IPS-20b (cell line): ENCODE results near the gene RNF208.

Experiments
- H3K27ac ChIP-seq: one replicate; pipeline ENCODE4 v1.5.1; 2013; ENCODE audit warnings: low read length
- H3K27me3 ChIP-seq: 2 replicates; pipeline ENCODE4 v1.6.1; 2013; ENCODE audit warnings: mild to moderate bottlenecking, low read length, inconsistent platforms; ENCODE audit not compliant: insufficient read depth
- H3K36me3 ChIP-seq: 2 replicates; pipeline ENCODE4 v1.6.1; 2013; ENCODE audit warnings: low read depth, mild to moderate bottlenecking, inconsistent platforms, low read length, moderate library complexity; ENCODE audit not compliant: insufficient read depth
- H3K4me1 ChIP-seq: 2 replicates; pipeline ENCODE4 v1.6.1; 2013; ENCODE audit warnings: mild to moderate bottlenecking, control low read depth, inconsistent platforms, low read length, moderate library complexity; ENCODE audit not compliant: insufficient read depth
- H3K4me3 ChIP-seq: 2 replicates; pipeline ENCODE4 v1.5.1; 2013; ENCODE audit warnings: mild to moderate bottlenecking, low read length, inconsistent platforms
- H3K9ac ChIP-seq: 2 replicates; pipeline ENCODE4 v1.6.1; 2013; ENCODE audit warnings: low read depth, mild to moderate bottlenecking, inconsistent platforms, low read length, moderate library complexity
- H3K9me3 ChIP-seq: 2 replicates; pipeline ENCODE4 v1.6.1; 2013; ENCODE audit warnings: mild to moderate bottlenecking, low read depth, low read length, inconsistent platforms; ENCODE audit not compliant: insufficient read depth

Gene RNF208

GRCh38 chr9:137222190-137223077 is at the start of gene RNF208:
Gene RNF208, minus strand, starts transcription at chr9:137222240. Its CDS starts 1,028 bp downstream, at chr9:137221212.
- Histone ChIP-seq H3K4me1 (peaks cover 3% of the 10 kb centered on the region; the same call in 1 of the 2 replicates), H3K4me3 (peak within 1 kb of the TSS; percentile 86), H3K27me3 (peaks cover 9% of the 10 kb centered on the region), H3K36me3 (no peaks in the 10 kb centered on the region), H3K9me3 (no peaks in the 10 kb centered on the region), H3K27ac (no peak within 1 kb of the TSS), H3K9ac (no peak within 1 kb of the TSS)

- Histone ChIP-seq H3K4me3 (no peak overlapping the region), H3K36me3 (peaks cover 26% of the 10 kb centered on the region), H3K9me3 (no peaks in the 10 kb centered on the region), H3K9ac (no peak overlapping the region), H3K27me3 (no peaks in the 10 kb centered on the region), H3K4me1 (peaks cover 7% of the 10 kb centered on the region), H3K27ac (no peak overlapping the region)
These were observed 49.6 kb upstream of the RNF208 start for GRCh38 chr9:137271696-137272076.

DNA sequence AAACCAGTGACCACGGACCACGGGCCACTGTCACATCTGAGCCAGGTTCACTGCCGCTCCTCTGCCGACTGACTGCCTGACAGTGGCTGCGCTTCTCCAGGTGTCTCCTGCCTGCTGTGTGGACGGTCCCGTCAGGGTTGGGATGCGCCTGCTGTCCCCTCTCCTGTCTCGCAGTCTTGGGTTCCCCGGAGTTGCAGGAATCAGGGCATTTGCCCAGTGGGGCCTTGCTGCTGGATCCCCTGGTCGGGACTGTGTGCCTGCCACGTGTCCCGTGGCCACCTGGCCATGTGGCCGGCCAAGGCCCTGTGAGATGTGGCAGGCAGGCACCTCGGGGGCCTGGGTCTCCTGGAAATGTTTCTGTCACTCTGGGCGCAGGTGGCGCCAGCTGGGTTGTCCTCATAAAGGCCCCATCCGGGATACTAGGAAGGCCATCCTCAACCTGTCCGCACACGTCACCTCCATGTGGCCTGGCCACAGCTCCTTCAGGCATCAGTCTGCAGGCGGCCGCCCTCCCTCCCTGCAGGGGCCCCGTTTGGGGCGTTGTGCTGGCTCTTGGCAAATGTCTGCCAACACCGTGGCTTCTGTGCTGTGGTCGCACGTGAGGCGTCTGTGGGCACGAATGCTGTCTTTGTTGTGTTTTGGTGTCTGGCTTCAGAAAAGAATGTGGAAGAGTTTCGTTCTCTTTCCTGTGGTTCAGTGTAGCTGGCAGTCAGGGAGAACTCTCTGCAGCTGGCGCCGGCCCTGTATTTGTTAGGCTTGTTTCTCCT is 49.1 kb upstream of the RNF208 start:
- H3K27ac ChIP-seq, result no peak overlapping the region
- no peaks in the 10 kb centered on the region for H3K9me3 ChIP-seq
- H3K4me1 ChIP-seq, result peaks cover under 1% of the 10 kb centered on the region
- H3K36me3 ChIP-seq, result peaks cover 28% of the 10 kb centered on the region
- no peak overlapping the region for H3K4me3 ChIP-seq
- no peaks in the 10 kb centered on the region for H3K27me3 ChIP-seq
- H3K9ac ChIP-seq, result no peak overlapping the region

- no peak overlapping the region for H3K4me3 ChIP-seq
- no peaks in the 10 kb centered on the region for H3K9me3 ChIP-seq
- no peak overlapping the region for H3K9ac ChIP-seq
- H3K27me3 ChIP-seq, result no peaks in the 10 kb centered on the region
- H3K4me1 ChIP-seq, result no peaks in the 10 kb centered on the region
- peaks cover 33% of the 10 kb centered on the region for H3K36me3 ChIP-seq
- no peak overlapping the region for H3K27ac ChIP-seq
These were observed 47.3 kb upstream of the RNF208 start for GRCh38 chr9:137269231-137269772.

- no peak overlapping the region for H3K27ac ChIP-seq
- no peaks in the 10 kb centered on the region for H3K27me3 ChIP-seq
- H3K9ac ChIP-seq, result no peak overlapping the region
- H3K4me3 ChIP-seq, result no peak overlapping the region
- no peaks in the 10 kb centered on the region for H3K9me3 ChIP-seq
- H3K36me3 ChIP-seq, result peaks cover 39% of the 10 kb centered on the region
- H3K4me1 ChIP-seq, result no peaks in the 10 kb centered on the region
These were observed 46.6 kb upstream of the RNF208 start for GRCh38 chr9:137268538-137269201.

GRCh38 chr9:137267933-137268355 is 45.9 kb upstream of the RNF208 start:
- no peak overlapping the region for H3K4me3 ChIP-seq
- H3K27me3 ChIP-seq, result no peaks in the 10 kb centered on the region
- H3K4me1 ChIP-seq, result no peaks in the 10 kb centered on the region
- H3K9ac ChIP-seq, result no peak overlapping the region
- H3K36me3 ChIP-seq, result peaks cover 38% of the 10 kb centered on the region
- no peaks in the 10 kb centered on the region for H3K9me3 ChIP-seq
- no peak overlapping the region for H3K27ac ChIP-seq

GRCh38 chr9:137266585-137267453 is 44.8 kb upstream of the RNF208 start:
- Histone ChIP-seq H3K27ac (no peak overlapping the region), H3K27me3 (no peaks in the 10 kb centered on the region), H3K9ac (no peak overlapping the region), H3K4me1 (no peaks in the 10 kb centered on the region), H3K9me3 (no peaks in the 10 kb centered on the region), H3K36me3 (peaks cover 35% of the 10 kb centered on the region), H3K4me3 (no peak overlapping the region)

DNA sequence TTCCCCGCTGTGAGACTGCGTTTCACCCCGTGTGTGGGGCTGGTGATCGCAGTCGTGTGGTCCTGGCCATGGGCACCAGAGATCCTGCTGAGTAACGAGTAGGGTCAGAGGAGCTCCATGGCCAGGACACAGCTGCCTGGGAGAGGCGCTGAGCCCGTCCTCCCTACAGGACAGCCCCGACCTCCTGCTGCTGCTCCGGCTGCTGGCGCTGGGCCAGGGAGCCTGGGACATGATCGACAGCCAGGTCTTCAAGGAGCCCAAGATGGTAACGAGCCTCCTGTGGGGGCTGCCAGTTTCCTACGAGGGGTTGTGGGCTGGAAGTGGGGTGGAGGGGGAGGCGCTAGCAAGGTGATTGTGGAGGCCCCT is 44.1 kb upstream of the RNF208 start:
- Histone ChIP-seq H3K9me3 (no peaks in the 10 kb centered on the region), H3K4me1 (no peaks in the 10 kb centered on the region), H3K9ac (no peak overlapping the region), H3K27me3 (no peaks in the 10 kb centered on the region), H3K4me3 (no peak overlapping the region), H3K36me3 (peaks cover 35% of the 10 kb centered on the region), H3K27ac (no peak overlapping the region)

GRCh38 chr9:137265496-137266161 is 43.6 kb upstream of the RNF208 start:
- no peak overlapping the region for H3K27ac ChIP-seq
- H3K4me3 ChIP-seq, result no peak overlapping the region
- H3K4me1 ChIP-seq, result no peaks in the 10 kb centered on the region
- H3K36me3 ChIP-seq, result peaks cover 30% of the 10 kb centered on the region
- no peaks in the 10 kb centered on the region for H3K9me3 ChIP-seq
- no peaks in the 10 kb centered on the region for H3K27me3 ChIP-seq
- no peak overlapping the region for H3K9ac ChIP-seq

GRCh38 chr9:137264067-137264466 is 42.0 kb upstream of the RNF208 start:
- H3K4me1 ChIP-seq, result no peaks in the 10 kb centered on the region
- no peak overlapping the region for H3K9ac ChIP-seq
- H3K4me3 ChIP-seq, result no peak overlapping the region
- H3K36me3 ChIP-seq, result peaks cover 27% of the 10 kb centered on the region
- no peaks in the 10 kb centered on the region for H3K27me3 ChIP-seq
- H3K27ac ChIP-seq, result no peak overlapping the region
- H3K9me3 ChIP-seq, result no peaks in the 10 kb centered on the region
